Duodenal mucosa (tissue), 2 donors: ENCODE measurements around the gene ST6GALNAC1.

Experiments used
- H3K27ac ChIP-seq: one replicate; pipeline ENCODE4 v1.7.0; 2013; ENCODE audit warnings: low read depth, low read length
- H3K27me3 ChIP-seq, 2 donors: one replicate each; pipeline ENCODE4 v1.7.0; 2013; ENCODE audit warnings: low read length in 2 of 2, control low read depth in 1 of 2; ENCODE audit not compliant: insufficient read depth in 2 of 2, control insufficient read depth in 1 of 2
- H3K36me3 ChIP-seq, 2 donors: one replicate each; pipeline ENCODE4 v1.7.0; 2013; ENCODE audit warnings: low read length in 2 of 2, control low read depth in 1 of 2; ENCODE audit not compliant: insufficient read depth in 2 of 2, control insufficient read depth in 1 of 2
- H3K4me1 ChIP-seq, 2 donors: one replicate each; pipeline ENCODE4 v1.7.0; 2013; ENCODE audit warnings: low read length in 2 of 2, control low read depth in 1 of 2; ENCODE audit not compliant: insufficient read depth in 2 of 2, control insufficient read depth in 1 of 2
- H3K4me3 ChIP-seq, 2 donors: one replicate each; pipeline ENCODE4 v1.7.0; 2013; ENCODE audit warnings: low read length in 2 of 2, low read depth in 1 of 2
- H3K9ac ChIP-seq, 2 donors: one replicate each; pipeline ENCODE4 v1.7.0; 2013; ENCODE audit warnings: low read length in 2 of 2, low read depth in 1 of 2
- H3K9me3 ChIP-seq, 2 donors: one replicate each; pipeline ENCODE4 v1.7.0; 2013; ENCODE audit warnings: low read length in 2 of 2, control low read depth in 1 of 2; ENCODE audit not compliant: control insufficient read depth in 1 of 2

Gene ST6GALNAC1

GRCh38 chr17:76633628-76634328, 9.8 kb downstream of the ST6GALNAC1 start:
- peak overlapping the region; percentile 18 for H3K9ac ChIP-seq
- H3K27me3 ChIP-seq = no peaks in the 10 kb centered on the region
- H3K27ac ChIP-seq = peak overlapping the region; percentile 20
- no peaks in the 10 kb centered on the region for H3K9me3 ChIP-seq
- H3K36me3 ChIP-seq = peaks cover 0 to 17% of the 10 kb centered on the region in 2 donors
- H3K4me1 ChIP-seq = peaks cover 28 to 31% of the 10 kb centered on the region in 2 donors
- peak overlapping the region in 1 of 2 donors; percentile 51 for H3K4me3 ChIP-seq

- H3K36me3 ChIP-seq = peaks cover 0 to 29% of the 10 kb centered on the region in 2 donors
- H3K4me1 ChIP-seq = peaks cover 28 to 31% of the 10 kb centered on the region in 2 donors
- H3K9ac ChIP-seq = peak overlapping the region in 1 of 2 donors; percentile 18
- peaks cover 0 to 5% of the 10 kb centered on the region in 2 donors for H3K27me3 ChIP-seq
- no peak overlapping the region for H3K4me3 ChIP-seq
- H3K27ac ChIP-seq = no peak overlapping the region
- H3K9me3 ChIP-seq = no peaks in the 10 kb centered on the region
Observed at GRCh38 chr17:76631821-76632565, 11.6 kb downstream of the ST6GALNAC1 start.

- Histone ChIP-seq H3K4me3 (no peak overlapping the region), H3K27ac (no peak overlapping the region), H3K9ac (no peak overlapping the region), H3K27me3 (peaks cover 0 to 5% of the 10 kb centered on the region in 2 donors), H3K9me3 (no peaks in the 10 kb centered on the region), H3K4me1 (peaks cover 28 to 31% of the 10 kb centered on the region in 2 donors), H3K36me3 (peaks cover 12 to 35% of the 10 kb centered on the region in 2 donors)
Observed at GRCh38 chr17:76630151-76630550, 13.4 kb downstream of the ST6GALNAC1 start.

GRCh38 chr17:76627510-76627909, 16.0 kb downstream of the ST6GALNAC1 start:
- Histone ChIP-seq H3K9ac (no peak overlapping the region), H3K27ac (no peak overlapping the region), H3K36me3 (peaks cover 12 to 39% of the 10 kb centered on the region in 2 donors), H3K9me3 (no peaks in the 10 kb centered on the region), H3K4me3 (no peak overlapping the region), H3K4me1 (peaks cover 18 to 24% of the 10 kb centered on the region in 2 donors), H3K27me3 (peaks cover 0 to 5% of the 10 kb centered on the region in 2 donors)

- H3K36me3 ChIP-seq = peaks cover 12 to 39% of the 10 kb centered on the region in 2 donors
- H3K4me1 ChIP-seq = peaks cover 9 to 14% of the 10 kb centered on the region in 2 donors
- H3K9me3 ChIP-seq = no peaks in the 10 kb centered on the region
- no peak overlapping the region for H3K4me3 ChIP-seq
- H3K27me3 ChIP-seq = peaks cover 0 to 5% of the 10 kb centered on the region in 2 donors
- H3K9ac ChIP-seq = no peak overlapping the region
- no peak overlapping the region for H3K27ac ChIP-seq
Observed at GRCh38 chr17:76626442-76626841, 17.1 kb downstream of the ST6GALNAC1 start.

GRCh38 chr17:76625496-76625895, 18.1 kb downstream of the ST6GALNAC1 start:
- Histone ChIP-seq H3K9ac (no peak overlapping the region), H3K4me1 (peaks cover 4 to 9% of the 10 kb centered on the region in 2 donors), H3K36me3 (peaks cover 12 to 39% of the 10 kb centered on the region in 2 donors), H3K27me3 (peaks cover 0 to 5% of the 10 kb centered on the region in 2 donors), H3K9me3 (no peaks in the 10 kb centered on the region), H3K4me3 (no peak overlapping the region), H3K27ac (no peak overlapping the region)

GRCh38 chr17:76623271-76624146, 20.0 kb downstream of the ST6GALNAC1 start:
- Histone ChIP-seq H3K9me3 (no peaks in the 10 kb centered on the region), H3K4me1 (no peaks in the 10 kb centered on the region), H3K9ac (no peak overlapping the region), H3K36me3 (peaks cover 12 to 29% of the 10 kb centered on the region in 2 donors), H3K27me3 (peaks cover 0 to 5% of the 10 kb centered on the region in 2 donors), H3K4me3 (no peak overlapping the region), H3K27ac (no peak overlapping the region)

- no peak overlapping the region for H3K27ac ChIP-seq
- H3K27me3 ChIP-seq = no peaks in the 10 kb centered on the region
- no peak overlapping the region for H3K4me3 ChIP-seq
- H3K36me3 ChIP-seq = no peaks in the 10 kb centered on the region
- H3K4me1 ChIP-seq = peaks cover 0 to 5% of the 10 kb centered on the region in 2 donors
- H3K9me3 ChIP-seq = no peaks in the 10 kb centered on the region
- H3K9ac ChIP-seq = no peak overlapping the region
Observed at GRCh38 chr17:76617838-76618237, 25.7 kb downstream of the ST6GALNAC1 start.

- Histone ChIP-seq H3K36me3 (no peaks in the 10 kb centered on the region), H3K27ac (no peak overlapping the region), H3K4me3 (no peak overlapping the region), H3K9ac (no peak overlapping the region), H3K4me1 (peaks cover 0 to 5% of the 10 kb centered on the region in 2 donors), H3K9me3 (no peaks in the 10 kb centered on the region), H3K27me3 (no peaks in the 10 kb centered on the region)
Observed at GRCh38 chr17:76614912-76615617, 28.5 kb downstream of the ST6GALNAC1 start.
